ENCODE measurements around the gene CHURC1. TPM values are rescaled to one million over a fixed set of nuclear protein-coding genes. Genes with fewer than 3 reads are reported as not detected.

CHURC1 gene
- total RNA-seq, 2 donors from 2014 or later, result 29.1 to 43.2 TPM

GRCh38 chr14:64885559-64885958, 28.7 kb upstream of the CHURC1 start:
- no peaks in the 10 kb centered on the region for H3K36me3 ChIP-seq (replicated peaks in 1 of 2; ENCODE audit: insufficient read depth in 1 of 2, low read depth in 2 of 2)
- ATAC-seq (no peak), DNase-seq (no peak)
- intact Hi-C loops (cut with DNase I), result no loop called here
- WGBS, 2 donors, result 92 to 96% methylated on average over 2 of the region's 2 CpGs
- peaks cover 6% of the 10 kb centered on the region for H3K4me1 ChIP-seq
- no peak for TF ChIP-seq CTCF (IDR thresholded peaks at IDR 0.05)
- no peak for TF ChIP-seq POLR2A (IDR thresholded peaks at IDR 0.05)
- no peaks in the 10 kb centered on the region for H3K27me3 ChIP-seq
- H3K9me3 ChIP-seq, result no peaks in the 10 kb centered on the region
- H3K27ac ChIP-seq, result no peak overlapping the region
- H3K4me3 ChIP-seq, result no peak overlapping the region

- Histone ChIP-seq H3K9me3 (no peaks in the 10 kb centered on the region), H3K27ac (no peak overlapping the region), H3K4me1 (no peaks in the 10 kb centered on the region), H3K4me3 (no peak overlapping the region), H3K36me3 (replicated peaks in 1 of 2; ENCODE audit: insufficient read depth in 1 of 2, low read depth in 2 of 2) (no peaks in the 10 kb centered on the region), H3K27me3 (no peaks in the 10 kb centered on the region)
- 84% methylated on average over 6 of the region's 6 CpGs for WGBS, 2 donors
- no peak for ATAC-seq
- intact Hi-C loops (cut with DNase I), result no loop called here
- DNase-seq, result no peak
- TF ChIP-seq CTCF (IDR thresholded peaks at IDR 0.05), result no peak
- no peak for TF ChIP-seq POLR2A (IDR thresholded peaks at IDR 0.05)
Measured at GRCh38 chr14:64889352-64889751, 24.9 kb upstream of the CHURC1 start.

GRCh38 chr14:64891173-64891838, 22.9 kb upstream of the CHURC1 start:
- ATAC-seq, result no peak
- intact Hi-C loops (cut with DNase I), result loop anchor here (5.0 kb wide), 1 partner anchor 69 kb away; no protein-coding TSS in a partner anchor
- WGBS, 2 donors, result 65 to 67% methylated on average over 4 of the region's 4 CpGs
- Histone ChIP-seq H3K4me3 (no peak overlapping the region), H3K4me1 (no peaks in the 10 kb centered on the region), H3K9me3 (no peaks in the 10 kb centered on the region), H3K27ac (no peak overlapping the region), H3K27me3 (no peaks in the 10 kb centered on the region), H3K36me3 (replicated peaks in 1 of 2; ENCODE audit: insufficient read depth in 1 of 2, low read depth in 2 of 2) (no peaks in the 10 kb centered on the region)
- no peak for DNase-seq
- TF ChIP-seq CTCF (IDR thresholded peaks at IDR 0.05), result no peak
- TF ChIP-seq POLR2A (IDR thresholded peaks at IDR 0.05), result no peak

- H3K36me3 ChIP-seq (replicated peaks in 1 of 2; ENCODE audit: insufficient read depth in 1 of 2, low read depth in 2 of 2), result no peaks in the 10 kb centered on the region
- no peaks in the 10 kb centered on the region for H3K9me3 ChIP-seq
- intact Hi-C loops (cut with DNase I), result loop anchor here (5.0 kb wide), 1 partner anchor 70 kb away; no protein-coding TSS in a partner anchor
- no peaks in the 10 kb centered on the region for H3K4me1 ChIP-seq
- no peak overlapping the region for H3K4me3 ChIP-seq
- TF ChIP-seq CTCF (IDR thresholded peaks at IDR 0.05), result peak in 6 of 7 experiments; percentile 34 to 82 (median 66)
- no peak for TF ChIP-seq POLR2A (IDR thresholded peaks at IDR 0.05)
- no peaks in the 10 kb centered on the region for H3K27me3 ChIP-seq
- no peak overlapping the region for H3K27ac ChIP-seq
- DNase-seq (peak in 3 of 4 donors; percentile 21 to 64 (median 22)), ATAC-seq (peak; percentile 80)
- WGBS, 2 donors, result 31 to 44% methylated on average over 2 of the region's 2 CpGs
Measured at GRCh38 chr14:64891839-64892375, 22.3 kb upstream of the CHURC1 start.

- DNase-seq (no peak), ATAC-seq (no peak)
- intact Hi-C loops (cut with DNase I), result no loop called here
- H3K9me3 ChIP-seq, result no peaks in the 10 kb centered on the region
- H3K4me3 ChIP-seq, result no peak overlapping the region
- no peaks in the 10 kb centered on the region for H3K36me3 ChIP-seq (replicated peaks in 1 of 2; ENCODE audit: insufficient read depth in 1 of 2, low read depth in 2 of 2)
- H3K27me3 ChIP-seq, result no peaks in the 10 kb centered on the region
- 38 to 60% methylated on average over 1 of the region's 1 CpG for WGBS, 2 donors
- TF ChIP-seq CTCF (IDR thresholded peaks at IDR 0.05) (no peak), POLR2A (IDR thresholded peaks at IDR 0.05) (no peak)
- H3K4me1 ChIP-seq, result no peaks in the 10 kb centered on the region
- no peak overlapping the region for H3K27ac ChIP-seq
Measured at GRCh38 chr14:64899958-64900357, 14.3 kb upstream of the CHURC1 start.
